Measurements from ENCODE around the gene FEM1B.
A peak's percentile ranks its signal among the peaks of the same experiment; 100 is the strongest.

FEM1B gene

DNA sequence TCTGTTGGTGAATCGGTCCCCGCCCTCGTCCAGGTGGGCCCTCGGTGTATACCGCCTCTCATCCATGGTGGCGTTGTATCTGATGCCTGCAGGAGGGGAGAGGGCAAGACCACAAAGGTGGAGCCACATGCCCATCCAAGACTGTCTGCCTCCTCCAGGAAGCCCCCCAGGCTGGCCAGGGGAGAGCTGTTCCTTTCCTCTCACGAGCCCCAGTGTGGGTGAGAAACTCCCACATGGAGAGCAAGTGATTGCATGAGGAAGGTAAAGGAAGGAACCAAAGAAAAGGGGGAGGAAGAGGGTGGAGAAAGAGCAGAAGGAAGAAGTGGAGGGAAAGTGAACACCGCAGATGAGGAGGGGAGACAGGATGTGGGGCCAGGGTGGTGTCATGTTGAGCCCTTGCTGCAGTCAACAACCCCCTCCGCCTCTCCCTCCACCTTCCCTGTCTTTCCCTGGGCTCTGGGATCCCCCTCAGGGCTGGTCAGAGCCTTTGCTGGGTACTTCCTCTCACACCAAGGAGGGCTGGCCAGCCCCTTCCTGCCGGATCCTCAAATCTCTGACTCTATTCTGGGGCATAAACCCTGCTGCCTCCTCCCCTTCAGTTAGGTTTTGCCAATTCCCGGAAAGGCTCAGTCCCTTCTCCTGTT lies 49.3 kb downstream of the FEM1B start:
- DNase-seq (ENCODE audit: low spot score): no peak

GRCh38 chr15:68328443-68328842 lies 50.9 kb downstream of the FEM1B start:
- no peak for DNase-seq (ENCODE audit: low spot score)

- DNase-seq (ENCODE audit: low spot score): no peak
Measured at GRCh38 chr15:68328964-68329363, 51.4 kb downstream of the FEM1B start.

- no peak for DNase-seq (ENCODE audit: low spot score)
Measured at GRCh38 chr15:68330416-68330815, 52.9 kb downstream of the FEM1B start.

- no peak for DNase-seq (ENCODE audit: low spot score)
Measured at GRCh38 chr15:68330901-68331300, 53.4 kb downstream of the FEM1B start.

DNA sequence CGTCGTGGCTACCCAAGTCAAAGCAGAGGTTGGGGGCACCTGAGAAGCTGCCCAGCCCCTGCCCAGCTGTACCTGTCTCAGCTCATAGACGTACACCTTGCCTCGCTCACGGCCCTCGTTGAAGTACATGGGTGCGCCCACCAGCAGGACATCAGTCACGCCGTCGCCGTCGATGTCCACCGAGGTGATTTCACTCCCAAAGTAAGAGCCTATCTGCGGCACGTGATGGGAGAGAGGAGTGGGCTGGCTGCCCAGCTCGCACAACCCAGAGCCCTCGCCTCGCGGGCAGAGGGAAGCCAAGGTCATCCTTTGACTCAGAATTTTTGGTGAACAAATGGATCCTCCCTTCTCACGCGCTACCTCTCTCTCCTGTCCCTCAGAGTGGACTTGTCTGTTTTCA lies 54.7 kb downstream of the FEM1B start:
- no peak for DNase-seq (ENCODE audit: low spot score)

GRCh38 chr15:68333775-68334470 lies 56.4 kb downstream of the FEM1B start:
- peak; percentile 22 for DNase-seq (ENCODE audit: low spot score)

DNA sequence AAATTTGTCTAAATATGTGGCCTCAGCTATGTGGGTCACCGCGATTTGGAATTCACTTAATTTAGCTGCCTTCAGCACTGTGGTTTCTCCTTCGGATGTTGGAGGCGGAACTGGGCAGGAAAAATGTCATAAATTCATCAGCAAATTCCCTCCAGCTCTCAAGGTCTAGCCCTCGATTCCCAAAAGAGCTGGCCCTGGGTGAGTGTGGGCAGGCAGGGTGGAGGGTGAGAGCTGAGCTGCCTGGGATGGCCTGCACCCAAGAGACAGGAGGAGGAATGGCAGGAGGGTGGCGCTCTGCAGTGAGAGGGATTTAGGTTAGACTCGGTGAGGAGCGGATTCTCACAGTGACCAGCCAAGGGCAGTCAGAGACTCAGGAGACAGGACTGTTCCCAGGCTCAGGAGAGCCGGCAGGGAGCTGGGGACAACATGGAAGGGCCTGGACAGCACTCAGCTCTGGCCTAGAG lies 57.1 kb downstream of the FEM1B start:
- no peak for DNase-seq (ENCODE audit: low spot score)

DNA sequence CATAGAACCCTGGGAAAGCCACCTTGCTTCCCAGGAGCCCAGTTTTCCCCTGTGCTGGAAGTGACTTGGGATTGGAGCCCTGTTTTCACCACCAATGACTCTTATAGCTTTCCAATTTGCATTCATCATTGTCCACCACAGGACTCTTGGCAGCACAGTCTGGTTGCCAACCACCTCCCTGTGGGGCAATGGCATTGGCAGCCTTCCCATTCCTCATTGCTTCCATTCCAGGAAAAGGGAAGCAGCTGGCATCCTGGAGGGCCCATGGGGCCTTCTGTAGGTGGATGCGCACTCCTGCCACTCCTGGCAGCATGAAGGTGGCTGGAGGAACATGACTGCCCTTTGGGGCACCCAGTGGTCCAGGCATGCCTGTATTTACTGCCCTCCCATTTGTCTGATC lies 57.7 kb downstream of the FEM1B start:
- peak; percentile 30 for DNase-seq (ENCODE audit: low spot score)

DNA sequence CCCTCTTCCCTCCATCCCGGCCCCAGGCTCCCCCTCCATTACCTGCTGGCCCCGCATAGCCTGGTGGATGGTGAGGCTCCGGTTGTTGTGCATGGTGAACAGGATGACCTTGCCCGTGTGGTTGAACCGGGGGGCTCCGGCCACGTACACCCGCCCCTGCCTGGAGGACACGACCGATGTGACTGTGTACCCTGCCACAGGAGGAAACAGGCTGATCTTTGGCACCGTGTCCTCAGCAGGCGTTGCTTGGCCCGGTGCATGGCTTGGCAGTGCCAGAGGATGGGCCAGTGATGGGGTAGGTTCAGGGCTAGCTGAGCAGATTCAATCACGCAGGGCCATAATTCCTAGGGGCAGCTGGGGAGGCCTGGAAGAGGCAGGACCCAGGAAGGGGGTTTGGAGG lies 58.1 kb downstream of the FEM1B start:
- DNase-seq (ENCODE audit: low spot score): no peak

DNA sequence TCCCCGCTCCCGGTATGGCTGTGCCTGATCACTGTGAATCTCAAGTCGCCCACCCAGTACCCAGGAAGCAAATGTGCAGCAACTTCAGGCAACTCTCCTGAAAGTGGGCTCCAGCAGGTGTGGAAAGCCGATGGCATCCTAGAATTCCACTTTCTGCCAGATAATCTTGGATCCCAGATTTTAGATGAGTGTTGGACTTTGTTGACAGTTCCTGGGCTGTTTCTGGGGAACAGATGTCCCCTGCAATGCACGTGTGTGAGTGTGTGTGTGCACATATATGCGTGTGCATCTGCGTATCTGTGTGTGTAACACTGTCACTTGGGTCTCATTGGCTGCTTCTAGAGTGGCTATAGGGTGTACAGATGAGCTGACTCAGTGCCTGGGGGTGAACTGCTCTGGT lies 59.0 kb downstream of the FEM1B start:
- no peak for DNase-seq (ENCODE audit: low spot score)

GRCh38 chr15:68337826-68338225 lies 60.3 kb downstream of the FEM1B start:
- no peak for DNase-seq (ENCODE audit: low spot score)

- DNase-seq (ENCODE audit: low spot score): no peak
Measured at GRCh38 chr15:68339481-68339880, 61.9 kb downstream of the FEM1B start.

DNA sequence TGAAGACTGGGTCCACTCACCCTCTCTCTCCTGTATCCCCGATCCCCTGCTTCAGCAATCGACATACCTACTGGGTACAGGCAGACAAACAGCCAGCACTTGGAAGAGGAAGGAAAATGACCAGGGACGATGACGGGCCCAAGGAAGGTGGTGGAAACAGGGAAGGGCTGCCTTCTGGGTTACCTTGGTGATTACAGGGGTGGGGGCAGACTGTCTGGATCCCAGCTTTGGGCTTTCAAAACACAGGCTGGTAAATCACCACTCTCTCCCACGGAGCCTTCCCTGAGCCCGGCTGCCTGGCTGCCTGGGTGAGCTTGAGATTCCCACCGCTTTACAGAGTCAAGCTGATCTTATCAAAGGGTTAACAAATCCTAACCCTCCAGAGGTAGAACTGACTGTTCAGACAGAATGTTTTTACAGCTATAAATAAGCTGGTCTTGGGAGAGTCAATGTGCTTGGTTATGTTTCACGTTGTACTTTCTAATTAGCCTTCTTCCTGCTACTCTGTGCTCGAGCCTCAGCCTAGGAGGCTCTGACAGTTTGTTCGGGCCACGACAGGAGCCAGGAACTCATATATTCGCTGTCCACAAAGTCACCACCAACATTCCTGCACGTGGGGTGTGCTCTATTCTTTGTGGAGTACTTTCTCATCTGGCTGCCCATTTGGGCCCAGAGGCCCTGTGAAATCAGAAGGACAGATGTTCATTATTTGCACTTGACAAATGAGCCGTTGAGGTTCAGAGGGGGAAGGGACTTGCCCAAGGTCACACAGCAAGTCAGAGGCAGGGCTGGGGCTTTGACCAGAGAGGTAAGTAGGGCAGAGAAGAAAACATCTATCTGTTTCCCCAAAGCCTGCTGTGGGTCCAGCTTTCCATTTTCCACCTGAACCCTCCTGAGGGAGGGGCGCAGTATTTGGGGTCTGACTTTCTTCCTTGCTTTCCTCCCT lies 63.5 kb downstream of the FEM1B start:
- DNase-seq (ENCODE audit: low spot score): no peak

GRCh38 chr15:68341760-68342725 lies 64.5 kb downstream of the FEM1B start:
- no peak for DNase-seq (ENCODE audit: low spot score)

DNA sequence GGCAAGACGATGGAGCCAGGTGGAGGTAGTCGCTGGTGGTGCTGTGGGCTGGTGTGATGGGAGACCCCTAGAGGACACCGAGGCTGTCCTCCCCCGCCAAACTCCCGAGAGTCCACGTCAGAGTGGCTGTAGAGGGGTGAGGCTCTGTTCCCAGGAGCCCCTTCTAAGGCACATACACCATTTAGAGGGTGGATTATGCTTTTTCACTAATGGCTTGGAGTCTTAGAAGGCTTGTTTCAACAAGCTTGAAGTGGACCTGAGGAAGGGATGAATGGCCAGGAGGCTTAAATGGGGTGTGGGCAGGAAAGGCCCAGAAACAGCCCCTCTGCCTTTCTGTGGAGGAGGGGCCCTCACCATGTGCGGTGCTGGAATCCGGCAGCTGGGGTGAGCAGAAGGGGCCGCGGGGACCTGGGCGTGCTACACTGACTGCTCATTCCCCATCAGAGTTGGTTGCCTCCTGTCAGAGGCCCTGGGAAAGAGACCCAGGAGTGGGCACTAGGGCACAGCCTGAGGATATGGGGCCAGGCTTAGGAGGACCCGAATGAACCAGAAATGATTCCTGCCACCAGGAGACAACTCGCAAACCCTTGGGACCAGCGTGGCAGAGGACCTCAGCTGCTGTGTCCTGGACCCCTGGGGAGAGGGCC lies 66.2 kb downstream of the FEM1B start:
- no peak for DNase-seq (ENCODE audit: low spot score)

DNA sequence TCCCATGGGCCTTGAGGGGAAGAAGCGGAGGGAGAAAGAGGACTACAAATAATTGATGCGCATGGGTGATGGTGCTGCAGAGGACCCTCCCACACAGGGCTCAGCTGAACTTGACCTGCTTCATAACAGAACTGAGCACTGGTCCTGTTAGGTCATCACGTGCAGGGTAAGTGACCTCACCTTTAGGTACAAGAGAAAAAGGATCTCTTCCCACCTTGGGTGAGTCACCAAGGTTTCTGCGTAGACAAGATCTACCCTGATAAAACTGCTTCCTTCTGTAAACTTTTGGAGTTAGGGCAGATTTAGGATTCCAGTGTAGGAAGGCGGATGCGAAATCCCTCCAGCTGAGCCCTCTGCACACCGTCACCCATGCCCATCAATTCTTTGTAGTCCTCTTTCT lies 67.1 kb downstream of the FEM1B start:
- no peak for DNase-seq (ENCODE audit: low spot score)
